Fibroblast of skin of left biceps (primary cell): ENCODE results near the gene OR6C4.
"Not testable (repeated sequence)": the region's sequence is repeated elsewhere in the genome, so short reads cannot be mapped to it uniquely, and the experiment has no call there.

Source experiments
- DNase-seq, 2 experiments: peaks; one replicate each; pipeline ENCODE4 v3.0.0-alpha.2; 2013; ENCODE audit warnings: low read depth in 2 of 2

Gene OR6C4

GRCh38 chr12:55549302-55549701, at the start of gene OR6C4:
Gene OR6C4 (plus strand): TSS chr12:55549602. CDS start chr12:55551227, 1,625 bp downstream.
- no peak for DNase-seq

DNA sequence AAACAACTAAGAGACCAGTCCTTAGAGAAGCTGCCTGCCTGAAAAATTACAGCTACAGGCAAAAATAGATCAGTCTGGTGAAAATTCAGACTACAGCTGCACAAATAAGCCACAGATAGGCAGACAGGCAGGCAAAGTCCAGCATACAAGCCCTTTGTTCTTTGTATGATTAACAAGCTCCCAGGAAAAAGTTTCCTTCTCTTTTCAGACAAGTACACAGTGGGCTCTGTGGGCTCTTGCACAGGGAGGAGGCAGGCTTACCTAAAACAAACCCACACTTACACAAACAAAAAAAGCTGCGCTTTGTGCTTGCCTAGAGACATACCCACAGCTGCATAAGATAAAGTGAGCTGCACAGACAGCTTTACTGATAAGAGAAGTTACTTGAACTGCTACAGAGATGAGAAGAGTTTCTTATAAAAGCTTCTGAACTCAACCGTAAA, 49.6 kb upstream of the OR6C4 start:
- DNase-seq: no peak

DNA sequence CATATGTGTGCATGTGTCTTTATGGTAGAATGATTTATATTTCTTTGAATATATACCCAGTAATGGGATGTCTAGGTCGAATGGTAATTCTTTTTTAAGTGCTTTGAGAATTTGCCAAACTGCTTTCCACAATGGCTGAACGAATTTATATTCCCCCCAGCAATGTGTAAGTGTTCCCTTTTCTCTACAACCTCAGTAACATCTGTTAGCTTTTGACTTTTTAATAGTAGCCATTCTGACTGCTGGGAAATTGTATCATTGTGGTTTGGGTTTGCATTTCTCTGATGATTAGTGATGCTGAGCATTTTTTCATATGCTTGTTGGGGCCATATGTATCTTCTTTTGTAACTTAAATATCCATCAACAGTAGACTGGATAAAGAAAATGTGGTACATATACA, 47.8 kb upstream of the OR6C4 start:
- no peak for DNase-seq

DNA sequence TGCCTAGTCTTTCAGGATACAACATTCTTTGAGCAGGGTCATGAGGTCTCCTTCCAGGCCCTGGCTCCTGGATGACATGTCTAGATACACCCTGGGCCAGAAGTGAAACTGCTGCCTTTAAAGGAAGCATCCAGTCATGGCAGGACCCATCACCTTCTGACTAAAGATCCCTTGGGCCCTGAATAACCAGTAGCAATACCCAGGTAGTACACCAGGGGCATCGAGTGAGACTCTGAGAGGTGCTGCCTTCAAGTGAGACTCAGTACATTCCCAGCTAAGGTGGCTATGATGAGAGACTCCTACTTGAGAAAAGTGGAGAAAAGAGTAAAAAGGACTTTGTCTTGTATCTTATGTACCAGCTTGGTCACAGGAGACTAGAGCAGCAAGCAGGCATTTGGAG, 33.7 kb upstream of the OR6C4 start:
- no peak for DNase-seq

DNA sequence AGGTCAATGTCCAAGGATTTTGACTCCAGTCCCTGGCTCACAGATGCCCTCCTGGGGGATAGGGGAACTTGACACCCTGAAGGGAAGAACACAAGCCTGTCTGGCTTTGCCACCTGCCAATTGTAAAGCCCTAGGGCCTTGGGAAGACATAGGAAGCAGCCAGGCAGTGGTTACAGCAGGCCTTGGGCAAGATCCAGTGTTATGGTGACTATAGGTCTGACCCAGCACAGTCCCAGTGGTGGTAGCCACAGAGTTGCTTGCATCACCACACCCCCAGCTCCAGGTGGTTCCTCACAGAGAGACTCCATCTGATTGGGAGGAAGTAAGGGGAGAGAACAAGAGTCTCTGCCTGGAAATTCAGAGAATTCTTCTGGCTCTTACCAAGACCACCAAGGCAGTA, 33.0 kb upstream of the OR6C4 start:
- DNase-seq: no peak

DNA sequence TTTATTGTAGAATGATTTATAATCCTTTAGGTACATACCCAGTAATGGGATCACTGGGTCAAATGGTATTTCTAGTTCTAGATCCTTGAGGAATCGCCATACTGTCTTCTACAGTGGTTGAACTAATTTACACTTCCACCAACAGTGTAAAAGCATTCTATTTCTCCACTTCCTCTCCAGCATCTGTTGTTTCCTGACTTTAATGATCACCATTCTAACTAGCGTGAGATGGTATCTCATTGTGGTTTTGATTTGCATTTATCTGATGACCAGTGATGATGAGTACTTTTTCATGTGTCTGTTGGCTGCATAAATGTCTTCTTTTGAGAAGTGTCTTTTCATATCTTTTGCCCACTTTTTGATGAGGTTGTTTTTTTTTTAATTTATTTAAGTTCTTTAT, 1.2 kb upstream of the OR6C4 start:
- not testable (repeated sequence) for DNase-seq

GRCh38 chr12:55548756-55549155, 646 bp upstream of the OR6C4 start:
- DNase-seq: no peak

GRCh38 chr12:55554296-55554695, 4.9 kb downstream of the OR6C4 start:
- DNase-seq: no peak

- DNase-seq: not testable (repeated sequence)
Measured at GRCh38 chr12:55570060-55570459, 20.7 kb downstream of the OR6C4 start.

DNA sequence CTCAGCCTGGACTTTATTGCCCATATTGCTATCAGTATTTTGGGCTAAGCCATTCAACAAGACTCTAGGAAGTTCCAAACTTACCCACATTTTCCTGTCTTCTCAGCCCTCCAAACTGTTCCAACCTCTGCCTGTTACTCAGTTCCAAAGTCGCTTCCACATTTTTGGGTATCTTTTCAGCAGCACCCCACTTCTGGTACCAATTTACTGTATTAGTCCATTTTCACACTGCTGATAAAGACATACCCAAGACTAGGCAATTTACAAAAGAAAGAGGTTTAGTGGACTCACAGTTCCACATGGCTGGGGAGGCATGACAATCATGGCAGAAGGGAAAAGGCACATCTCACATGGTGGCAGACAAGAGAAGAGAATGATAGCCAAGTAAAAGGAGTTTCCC, 21.3 kb downstream of the OR6C4 start:
- DNase-seq: not testable (repeated sequence)

- no peak for DNase-seq
Measured at GRCh38 chr12:55572168-55572567, 22.8 kb downstream of the OR6C4 start, which contains the start of gene OR2AP1. Gene OR2AP1 (plus strand): TSS chr12:55572468. CDS start chr12:55574415, 1,947 bp downstream.

- no peak for DNase-seq
Measured at GRCh38 chr12:55582066-55582465, 32.7 kb downstream of the OR6C4 start.

DNA sequence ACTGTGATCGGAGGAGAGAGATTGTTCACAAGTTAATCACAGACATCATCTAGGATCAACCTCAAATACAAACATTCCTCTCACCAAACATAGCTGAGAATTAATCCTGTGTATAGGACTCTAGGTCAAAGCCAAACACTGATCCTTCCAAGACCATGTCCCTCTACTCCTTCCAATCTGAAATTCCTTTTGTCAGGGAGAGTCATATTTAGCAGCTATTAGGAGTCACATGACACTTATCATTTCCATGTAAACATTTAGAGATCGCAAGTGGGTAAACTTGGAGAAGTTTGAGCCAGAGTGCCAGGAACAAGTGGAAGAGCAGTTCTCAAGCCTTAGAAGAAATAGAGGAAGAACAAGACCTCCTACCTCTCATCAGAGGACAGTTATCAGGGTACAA, 36.4 kb downstream of the OR6C4 start:
- DNase-seq: no peak

- DNase-seq: not testable (repeated sequence)
Measured at GRCh38 chr12:55590152-55590551, 40.8 kb downstream of the OR6C4 start.
